GM23338 (cell line): ENCODE measurements around the gene PDE4D. TPM values are rescaled to one million over a fixed set of nuclear protein-coding genes. Genes with fewer than 3 reads are reported as not detected.

Source experiments
- ATAC-seq: fragments of 200-7000 bp; cut with Tn5 transposase; 3 replicates; pipeline ENCODE4 v1.9.1; 2020
- DNase-seq: peaks from one replicate; pipeline ENCODE4 v3.0.0-alpha.2; 2015; ENCODE audit warnings: low spot score
- H2AFZ ChIP-seq: fragments of 200-600 bp; sonication (generic); 2 replicates; pipeline ENCODE4 v1.8.0; 2016; ENCODE audit warnings: antibody characterized with exemption, mild to moderate bottlenecking, moderate library complexity
- H3F3A ChIP-seq: fragments of 200-600 bp; sonication (generic); replicated peaks from 2 replicates; pipeline ENCODE4 v1.8.0; 2017; ENCODE audit warnings: antibody characterized with exemption, mixed run types, low read depth
- H3K27ac ChIP-seq: fragments of 200-600 bp; sonication (generic); 2 replicates; pipeline ENCODE4 v1.6.1; 2016; ENCODE audit warnings: low read depth
- H3K27me3 ChIP-seq: fragments of 200-600 bp; sonication (generic); 2 replicates; pipeline ENCODE4 v1.8.0; 2016; ENCODE audit warnings: mild to moderate bottlenecking, mixed run types, moderate library complexity; ENCODE audit not compliant: insufficient read depth
- H3K36me3 ChIP-seq: fragments of 200-600 bp; sonication (generic); 2 replicates; pipeline ENCODE4 v1.8.0; 2016; ENCODE audit warnings: mild to moderate bottlenecking; ENCODE audit not compliant: insufficient read depth
- H3K4me1 ChIP-seq: fragments of 200-600 bp; sonication (generic); 2 replicates; pipeline ENCODE4 v1.8.0; 2016; ENCODE audit warnings: mild to moderate bottlenecking, moderate library complexity; ENCODE audit not compliant: insufficient read depth
- H3K4me2 ChIP-seq: fragments of 200-600 bp; sonication (generic); 2 replicates; pipeline ENCODE4 v1.7.1; 2017; ENCODE audit warnings: mixed run types
- H3K4me3 ChIP-seq: fragments of 200-600 bp; sonication (generic); 2 replicates; pipeline ENCODE4 v1.6.1; 2016; ENCODE audit warnings: mixed run types
- H3K79me2 ChIP-seq: fragments of 200-600 bp; sonication (generic); replicated peaks from 2 replicates; pipeline ENCODE4 v1.8.0; 2017; ENCODE audit warnings: mild to moderate bottlenecking; ENCODE audit not compliant: insufficient read depth
- H3K9me2 ChIP-seq: fragments of 200-600 bp; sonication (generic); 2 replicates; pipeline ENCODE4 v1.8.0; 2017; ENCODE audit not compliant: insufficient read depth
- H4K20me1 ChIP-seq: fragments of 200-600 bp; sonication (generic); replicated peaks from 2 replicates; pipeline ENCODE4 v1.8.0; 2017; ENCODE audit warnings: mild to moderate bottlenecking; ENCODE audit not compliant: insufficient read depth
- H3K27ac Mint-ChIP-seq: 2 replicates; pipeline ENCODE4 v1.8.0; 2020; ENCODE audit warnings: inconsistent platforms, mild to moderate bottlenecking, moderate library complexity, mixed read lengths
- H3K27me3 Mint-ChIP-seq: 3 replicates; pipeline ENCODE4 v1.8.0; 2022; ENCODE audit warnings: low read depth, mild to moderate bottlenecking, moderate library complexity, mixed read lengths, inconsistent platforms; ENCODE audit not compliant: insufficient read depth, poor library complexity
- H3K36me3 Mint-ChIP-seq: 3 replicates; pipeline ENCODE4 v1.8.0; 2021; ENCODE audit warnings: low read depth, mild to moderate bottlenecking, inconsistent platforms, moderate library complexity, mixed read lengths
- H3K4me1 Mint-ChIP-seq: 3 replicates; pipeline ENCODE4 v1.8.0; 2020; ENCODE audit warnings: mild to moderate bottlenecking, inconsistent platforms, mixed read lengths
- H3K4me3 Mint-ChIP-seq: 3 replicates; pipeline ENCODE4 v1.8.0; 2021; ENCODE audit warnings: moderate library complexity, mild to moderate bottlenecking, inconsistent platforms, mixed read lengths
- H3K9me3 Mint-ChIP-seq: 3 replicates; pipeline ENCODE4 v1.8.0; 2020; ENCODE audit warnings: moderate library complexity, mild to moderate bottlenecking, inconsistent platforms, mixed read lengths
- CREB1 ChIP-seq: fragments of 250-450 bp; sonication (Bioruptor Pico); IDR thresholded peaks from 2 replicates; pipeline ENCODE4 v1.5.0; 2020; ENCODE audit warnings: low read depth, mild to moderate bottlenecking, moderate library complexity
- CTCF ChIP-seq, 2 experiments: fragments of 200-600 bp in 1 of 2; sonication (generic) in 1 of 2; conservative IDR thresholded peaks; 2 replicates each; pipeline versions ENCODE4 v1.5.1 to v1.6.1; 2016 to 2017; ENCODE audit warnings: antibody characterized with exemption in 2 of 2, low read depth in 2 of 2, mild to moderate bottlenecking in 2 of 2, moderate library complexity in 1 of 2
- ETS1 ChIP-seq: IDR thresholded peaks from 2 replicates; pipeline ENCODE4 v1.6.1; 2016; ENCODE audit warnings: antibody characterized with exemption
- EZH2 ChIP-seq: fragments of 200-600 bp; sonication (generic); IDR thresholded peaks from one replicate; pipeline ENCODE4 v1.8.0; 2017; ENCODE audit warnings: antibody characterized with exemption, mild to moderate bottlenecking, low read depth; ENCODE audit not compliant: unreplicated experiment
- EZH2phosphoT487 ChIP-seq: fragments of 200-600 bp; sonication (generic); IDR thresholded peaks from one replicate; pipeline ENCODE4 v1.8.1; 2018; ENCODE audit warnings: antibody characterized with exemption; ENCODE audit not compliant: unreplicated experiment
- JUNB ChIP-seq: IDR thresholded peaks from one replicate; pipeline ENCODE4 v1.6.1; 2016; ENCODE audit warnings: antibody characterized with exemption; ENCODE audit not compliant: unreplicated experiment
- NANOG ChIP-seq: IDR thresholded peaks from 2 replicates; pipeline ENCODE4 v1.6.1; 2016; ENCODE audit warnings: antibody characterized with exemption, borderline replicate concordance
- POLR2AphosphoS5 ChIP-seq: IDR thresholded peaks from 2 replicates; pipeline ENCODE4 v1.6.1; 2016; ENCODE audit warnings: antibody characterized with exemption, low read depth
- REST ChIP-seq: IDR thresholded peaks from one replicate; pipeline ENCODE4 v1.6.1; 2018; ENCODE audit warnings: antibody characterized with exemption; ENCODE audit not compliant: unreplicated experiment
- STAT1 ChIP-seq: IDR thresholded peaks from one replicate; pipeline ENCODE4 v1.6.1; 2016; ENCODE audit warnings: antibody characterized with exemption; ENCODE audit not compliant: unreplicated experiment
- ZNF114 ChIP-seq: fragments of 250-450 bp; sonication (Bioruptor Pico); IDR thresholded peaks from 2 replicates; pipeline ENCODE4 v1.5.0; 2020; ENCODE audit warnings: mild to moderate bottlenecking, moderate library complexity
- ZNF331 ChIP-seq: fragments of 250-450 bp; sonication (Bioruptor Pico); IDR thresholded peaks from 2 replicates; pipeline ENCODE4 v1.5.0; 2020; ENCODE audit warnings: low read depth, mild to moderate bottlenecking, moderate library complexity
- polyA plus RNA-seq: library from polyadenylated mRNA; unstranded; fragments of >200 nt; fragmentation: Nextera tagmentation; extraction: Ambion mirVana; gene quantifications from 2 replicates; pipeline ENCODE4 v1.2.1, GENCODE V29; 2016
- total RNA-seq: library from RNA; depleted of rRNA; stranded (reverse); fragments of >200 nt; shearing (Covaris generic); gene quantifications from 2 replicates; pipeline ENCODE4 v1.2.3, GENCODE V29; 2014
- TF ChIP-seq, protein P1 (sequence below): fragments of 250-450 bp; sonication (Bioruptor Pico); IDR thresholded peaks from 2 replicates; pipeline ENCODE4 v1.5.0; 2020; ENCODE audit warnings: mild to moderate bottlenecking, moderate library complexity

PDE4D gene
- total and polyA plus RNA-seq, 2 experiments from 2014 or later, result 2.1 to 4.7 TPM

- H3K4me3 Mint-ChIP-seq, result no peak overlapping the region
- no peak for TF ChIP-seq NANOG
- no peak for TF ChIP-seq EZH2phosphoT487
- no peak for TF ChIP-seq ZNF114
- no peak for TF ChIP-seq CREB1
- TF ChIP-seq REST, result no peak
- TF ChIP-seq, protein P1, sequence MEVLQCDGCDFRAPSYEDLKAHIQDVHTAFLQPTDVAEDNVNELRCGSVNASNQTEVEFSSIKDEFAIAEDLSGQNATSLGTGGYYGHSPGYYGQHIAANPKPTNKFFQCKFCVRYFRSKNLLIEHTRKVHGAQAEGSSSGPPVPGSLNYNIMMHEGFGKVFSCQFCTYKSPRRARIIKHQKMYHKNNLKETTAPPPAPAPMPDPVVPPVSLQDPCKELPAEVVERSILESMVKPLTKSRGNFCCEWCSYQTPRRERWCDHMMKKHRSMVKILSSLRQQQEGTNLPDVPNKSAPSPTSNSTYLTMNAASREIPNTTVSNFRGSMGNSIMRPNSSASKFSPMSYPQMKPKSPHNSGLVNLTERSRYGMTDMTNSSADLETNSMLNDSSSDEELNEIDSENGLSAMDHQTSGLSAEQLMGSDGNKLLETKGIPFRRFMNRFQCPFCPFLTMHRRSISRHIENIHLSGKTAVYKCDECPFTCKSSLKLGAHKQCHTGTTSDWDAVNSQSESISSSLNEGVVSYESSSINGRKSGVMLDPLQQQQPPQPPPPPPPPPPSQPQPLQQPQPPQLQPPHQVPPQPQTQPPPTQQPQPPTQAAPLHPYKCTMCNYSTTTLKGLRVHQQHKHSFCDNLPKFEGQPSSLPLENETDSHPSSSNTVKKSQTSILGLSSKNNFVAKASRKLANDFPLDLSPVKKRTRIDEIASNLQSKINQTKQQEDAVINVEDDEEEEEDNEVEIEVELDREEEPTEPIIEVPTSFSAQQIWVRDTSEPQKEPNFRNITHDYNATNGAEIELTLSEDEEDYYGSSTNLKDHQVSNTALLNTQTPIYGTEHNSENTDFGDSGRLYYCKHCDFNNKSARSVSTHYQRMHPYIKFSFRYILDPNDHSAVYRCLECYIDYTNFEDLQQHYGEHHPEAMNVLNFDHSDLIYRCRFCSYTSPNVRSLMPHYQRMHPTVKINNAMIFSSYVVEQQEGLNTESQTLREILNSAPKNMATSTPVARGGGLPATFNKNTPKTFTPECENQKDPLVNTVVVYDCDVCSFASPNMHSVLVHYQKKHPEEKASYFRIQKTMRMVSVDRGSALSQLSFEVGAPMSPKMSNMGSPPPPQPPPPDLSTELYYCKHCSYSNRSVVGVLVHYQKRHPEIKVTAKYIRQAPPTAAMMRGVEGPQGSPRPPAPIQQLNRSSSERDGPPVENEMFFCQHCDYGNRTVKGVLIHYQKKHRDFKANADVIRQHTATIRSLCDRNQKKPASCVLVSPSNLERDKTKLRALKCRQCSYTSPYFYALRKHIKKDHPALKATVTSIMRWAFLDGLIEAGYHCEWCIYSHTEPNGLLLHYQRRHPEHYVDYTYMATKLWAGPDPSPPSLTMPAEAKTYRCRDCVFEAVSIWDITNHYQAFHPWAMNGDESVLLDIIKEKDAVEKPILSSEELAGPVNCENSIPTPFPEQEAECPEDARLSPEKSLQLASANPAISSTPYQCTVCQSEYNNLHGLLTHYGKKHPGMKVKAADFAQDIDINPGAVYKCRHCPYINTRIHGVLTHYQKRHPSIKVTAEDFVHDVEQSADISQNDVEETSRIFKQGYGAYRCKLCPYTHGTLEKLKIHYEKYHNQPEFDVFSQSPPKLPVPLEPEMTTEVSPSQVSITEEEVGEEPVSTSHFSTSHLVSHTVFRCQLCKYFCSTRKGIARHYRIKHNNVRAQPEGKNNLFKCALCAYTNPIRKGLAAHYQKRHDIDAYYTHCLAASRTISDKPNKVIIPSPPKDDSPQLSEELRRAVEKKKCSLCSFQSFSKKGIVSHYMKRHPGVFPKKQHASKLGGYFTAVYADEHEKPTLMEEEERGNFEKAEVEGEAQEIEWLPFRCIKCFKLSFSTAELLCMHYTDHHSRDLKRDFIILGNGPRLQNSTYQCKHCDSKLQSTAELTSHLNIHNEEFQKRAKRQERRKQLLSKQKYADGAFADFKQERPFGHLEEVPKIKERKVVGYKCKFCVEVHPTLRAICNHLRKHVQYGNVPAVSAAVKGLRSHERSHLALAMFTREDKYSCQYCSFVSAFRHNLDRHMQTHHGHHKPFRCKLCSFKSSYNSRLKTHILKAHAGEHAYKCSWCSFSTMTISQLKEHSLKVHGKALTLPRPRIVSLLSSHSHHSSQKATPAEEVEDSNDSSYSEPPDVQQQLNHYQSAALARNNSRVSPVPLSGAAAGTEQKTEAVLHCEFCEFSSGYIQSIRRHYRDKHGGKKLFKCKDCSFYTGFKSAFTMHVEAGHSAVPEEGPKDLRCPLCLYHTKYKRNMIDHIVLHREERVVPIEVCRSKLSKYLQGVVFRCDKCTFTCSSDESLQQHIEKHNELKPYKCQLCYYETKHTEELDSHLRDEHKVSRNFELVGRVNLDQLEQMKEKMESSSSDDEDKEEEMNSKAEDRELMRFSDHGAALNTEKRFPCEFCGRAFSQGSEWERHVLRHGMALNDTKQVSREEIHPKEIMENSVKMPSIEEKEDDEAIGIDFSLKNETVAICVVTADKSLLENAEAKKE (CRISPR knock-in tag), result no peak
- TF ChIP-seq JUNB, result no peak
- TF ChIP-seq ZNF331 (CRISPR knock-in tag), result no peak
- no peak for TF ChIP-seq EZH2
- no peak for TF ChIP-seq POLR2AphosphoS5
- TF ChIP-seq STAT1, result no peak
- no peak for TF ChIP-seq CTCF (conservative IDR thresholded peaks at IDR 0.05; ENCODE audit: low read depth in 2 of 2)
- no peak for TF ChIP-seq ETS1
- Histone ChIP-seq H3K79me2 (no peaks in the 10 kb centered on the region), H2AFZ (no peak overlapping the region), H3K4me1 (peaks cover 7% of the 10 kb centered on the region), H3K36me3 (no peaks in the 10 kb centered on the region), H3K4me2 (no peak overlapping the region), H3K27me3 (no peaks in the 10 kb centered on the region), H4K20me1 (no peaks in the 10 kb centered on the region), H3K9me2 (0 out of 2 replicates have a peak, but pooled peaks cover 6% of the 10 kb centered on the region), H3K4me3 (no peak overlapping the region), H3F3A (no peaks in the 10 kb centered on the region), H3K27ac (no peak overlapping the region)
- no peak for ATAC-seq
- no peak overlapping the region for H3K27ac Mint-ChIP-seq
- no peak for DNase-seq
- H3K4me1 Mint-ChIP-seq, result peaks cover 24% of the 10 kb centered on the region
- H3K27me3 Mint-ChIP-seq, result no peaks in the 10 kb centered on the region
- no peaks in the 10 kb centered on the region for H3K36me3 Mint-ChIP-seq
- H3K9me3 Mint-ChIP-seq, result no peaks in the 10 kb centered on the region
Measured at GRCh38 chr5:59575648-59576445, 317.7 kb downstream of the PDE4D start.
